Memory B cell (primary cell): ENCODE measurements around the gene AKT1S1.

Experiments
- ATAC-seq: fragments of 150-1000 bp; cut with Tn5 transposase; 2 replicates; pipeline ENCODE4 v1.10.0; 2021; ENCODE audit warnings: low read depth, mild to moderate bottlenecking, moderate library complexity
- DNase-seq, 2 donors: peaks; one replicate each; pipeline ENCODE4 v3.0.0; 2022; ENCODE audit warnings: low spot score in 2 of 2
- H3K27ac Mint-ChIP-seq: one replicate; pipeline ENCODE4 v1.8.0; 2022; ENCODE audit warnings: mild to moderate bottlenecking, moderate library complexity, mixed read lengths
- H3K27me3 Mint-ChIP-seq: one replicate; pipeline ENCODE4 v1.8.0; 2022; ENCODE audit warnings: mixed read lengths
- H3K36me3 Mint-ChIP-seq: one replicate; pipeline ENCODE4 v1.8.0; 2022; ENCODE audit warnings: mild to moderate bottlenecking, mixed read lengths
- H3K4me1 Mint-ChIP-seq: one replicate; pipeline ENCODE4 v1.8.0; 2022; ENCODE audit warnings: mixed read lengths
- H3K4me3 Mint-ChIP-seq: one replicate; pipeline ENCODE4 v1.8.0; 2022; ENCODE audit warnings: mild to moderate bottlenecking, moderate library complexity, mixed read lengths
- H3K9me3 Mint-ChIP-seq: one replicate; pipeline ENCODE4 v1.8.0; 2022; ENCODE audit warnings: mixed read lengths

Gene AKT1S1

DNA sequence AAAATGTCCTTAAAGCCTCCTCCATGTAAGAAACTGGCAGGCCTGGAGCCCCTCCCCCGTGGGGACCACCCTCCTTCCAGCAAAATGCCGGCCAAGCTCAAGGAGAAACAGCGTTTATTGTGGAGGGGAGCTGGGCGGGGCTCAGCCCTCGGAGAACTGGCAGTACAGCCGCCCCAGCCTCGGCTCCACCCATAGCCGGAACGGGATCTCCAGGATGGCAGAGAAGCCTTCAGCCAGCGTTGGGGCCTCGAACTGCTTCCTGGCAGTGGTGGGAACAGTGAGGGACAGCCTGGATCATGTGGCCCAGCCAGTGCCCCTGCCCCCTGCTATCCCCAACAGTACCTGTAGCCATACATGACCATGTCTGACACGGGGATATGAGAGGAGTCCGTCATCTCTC is 16.0 kb downstream of the AKT1S1 start:
- H3K4me1 Mint-ChIP-seq = peaks cover 9% of the 10 kb centered on the region
- H3K9me3 Mint-ChIP-seq = no peaks in the 10 kb centered on the region
- H3K27ac Mint-ChIP-seq = no peak overlapping the region
- H3K36me3 Mint-ChIP-seq = peaks cover 12% of the 10 kb centered on the region
- DNase-seq (no peak), ATAC-seq (no peak)
- no peaks in the 10 kb centered on the region for H3K27me3 Mint-ChIP-seq
- no peak overlapping the region for H3K4me3 Mint-ChIP-seq

DNA sequence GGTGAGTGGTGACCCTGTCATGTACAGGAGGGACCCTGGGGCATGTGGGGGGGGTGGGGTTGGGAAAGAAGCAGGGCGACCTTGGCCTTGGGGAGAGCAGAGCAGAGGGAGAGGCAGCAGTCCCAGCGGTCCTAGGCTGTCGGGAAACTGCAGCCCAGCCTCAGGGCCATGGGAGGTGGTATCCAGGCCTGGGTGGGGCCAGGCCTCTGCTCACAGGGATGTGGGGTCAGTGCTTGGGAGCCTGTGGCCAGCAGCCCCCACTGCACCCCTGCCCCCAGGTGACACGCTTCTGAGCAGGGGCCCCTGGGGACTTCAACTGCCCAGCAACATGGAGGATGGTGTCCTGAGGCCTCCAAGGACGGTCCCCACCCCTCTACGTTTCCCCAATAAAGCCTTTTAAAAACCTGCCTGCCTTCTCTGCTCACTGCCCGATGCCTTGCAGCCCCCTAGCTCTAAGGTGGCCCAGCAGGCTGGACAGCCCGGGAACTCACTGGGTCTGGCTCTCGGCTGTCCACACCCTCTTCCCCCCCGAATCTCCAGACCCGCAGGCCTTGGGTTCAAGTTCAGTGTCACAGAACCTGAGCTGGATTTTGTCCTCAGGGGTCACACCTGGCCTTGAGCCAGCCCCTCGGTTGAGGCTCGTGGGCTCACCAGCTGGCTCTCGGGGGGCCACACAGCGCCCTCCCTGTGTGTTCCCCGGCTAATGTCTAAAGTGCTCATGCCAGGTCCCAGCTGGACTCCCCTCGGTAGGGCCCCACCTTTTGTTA is 16.6 kb downstream of the AKT1S1 start:
- no peaks in the 10 kb centered on the region for H3K9me3 Mint-ChIP-seq
- H3K27me3 Mint-ChIP-seq = no peaks in the 10 kb centered on the region
- no peak overlapping the region for H3K27ac Mint-ChIP-seq
- H3K4me3 Mint-ChIP-seq = no peak overlapping the region
- DNase-seq = no peak
- peaks cover 13% of the 10 kb centered on the region for H3K36me3 Mint-ChIP-seq
- H3K4me1 Mint-ChIP-seq = peaks cover 5% of the 10 kb centered on the region
- no peak for ATAC-seq

DNA sequence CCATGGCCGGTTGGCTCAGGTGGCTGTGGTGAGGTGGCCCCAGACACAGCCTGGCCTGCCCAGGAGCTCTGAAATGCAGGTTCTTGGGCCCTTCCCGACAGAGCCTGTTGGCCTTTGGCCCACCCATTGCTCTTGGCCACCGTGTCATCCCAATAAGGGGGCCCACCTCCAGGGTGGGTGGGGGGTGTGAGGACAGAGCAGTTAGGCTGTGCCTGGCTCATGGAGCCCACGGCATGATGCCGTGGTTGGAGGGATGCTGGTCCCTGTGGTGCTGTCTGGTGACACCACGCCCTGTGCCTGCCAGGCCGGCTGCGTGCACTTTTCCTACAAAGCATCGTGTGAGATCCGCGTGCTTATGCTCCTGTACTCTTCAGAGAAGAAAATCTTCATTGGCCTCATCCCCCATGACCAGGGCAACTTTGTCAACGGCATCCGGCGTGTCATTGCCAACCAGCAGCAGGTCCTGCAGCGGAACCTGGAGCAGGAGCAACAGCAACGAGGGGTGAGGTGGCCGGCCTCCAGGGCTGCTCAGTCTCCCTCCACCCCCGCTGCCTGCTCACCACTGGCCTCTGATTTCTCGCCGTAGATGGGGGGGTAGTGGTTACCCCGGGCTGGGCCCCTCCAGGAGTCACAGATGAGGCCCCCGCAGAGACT is 17.3 kb downstream of the AKT1S1 start:
- Mint-ChIP-seq H3K4me1 (peaks cover 5% of the 10 kb centered on the region), H3K27me3 (no peaks in the 10 kb centered on the region), H3K27ac (no peak overlapping the region), H3K36me3 (peaks cover 12% of the 10 kb centered on the region), H3K9me3 (no peaks in the 10 kb centered on the region), H3K4me3 (no peak overlapping the region)
- ATAC-seq (peak; percentile 11), DNase-seq (no peak)

DNA sequence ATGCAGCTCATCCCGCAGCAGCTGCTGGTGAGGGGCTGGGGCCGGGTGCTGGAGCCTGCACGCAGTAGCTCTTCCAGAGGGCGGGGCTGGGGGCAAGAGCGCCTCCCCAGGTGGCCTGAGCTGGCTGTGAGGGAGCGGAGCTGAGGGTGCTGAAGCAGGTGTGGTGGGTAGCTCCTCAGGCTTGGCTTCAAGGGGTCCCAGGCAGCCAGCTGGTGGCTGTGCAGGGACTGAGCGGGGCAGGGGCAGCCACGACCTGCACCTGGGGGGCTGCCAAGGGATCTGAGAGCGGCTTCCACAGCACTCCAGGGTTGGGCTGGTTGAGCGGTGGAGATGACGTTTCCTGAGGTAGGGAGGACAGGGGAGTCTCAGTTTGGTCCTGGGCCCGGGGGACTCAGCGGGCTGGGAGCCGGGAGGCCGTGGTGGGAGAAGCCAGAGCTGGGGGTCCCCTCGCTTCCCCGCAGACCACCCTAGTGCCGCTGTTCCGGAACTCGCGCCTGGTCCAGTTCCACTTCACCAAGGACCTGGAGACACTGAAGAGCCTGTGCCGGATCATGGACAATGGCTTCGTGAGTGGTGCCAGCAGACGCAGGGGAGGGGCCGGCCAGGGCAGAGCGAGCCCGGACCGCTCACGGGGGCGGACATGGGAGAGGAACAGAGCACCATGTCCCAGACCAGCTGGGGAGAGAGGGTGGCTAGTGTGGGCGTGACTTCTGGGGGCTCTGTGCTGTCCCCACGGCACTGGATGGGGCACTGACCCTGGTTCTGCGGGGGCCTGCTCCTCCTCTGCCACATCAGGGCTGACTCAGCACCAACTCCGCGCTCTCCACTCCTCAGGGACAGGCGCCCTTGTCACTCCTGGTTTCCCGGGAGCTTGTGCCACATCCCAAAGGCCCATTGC is 18.8 kb downstream of the AKT1S1 start:
- H3K9me3 Mint-ChIP-seq = no peaks in the 10 kb centered on the region
- peaks cover 6% of the 10 kb centered on the region for H3K4me1 Mint-ChIP-seq
- no peak overlapping the region for H3K4me3 Mint-ChIP-seq
- H3K36me3 Mint-ChIP-seq = peaks cover 10% of the 10 kb centered on the region
- no peaks in the 10 kb centered on the region for H3K27me3 Mint-ChIP-seq
- no peak for ATAC-seq
- no peak overlapping the region for H3K27ac Mint-ChIP-seq
- DNase-seq = no peak

DNA sequence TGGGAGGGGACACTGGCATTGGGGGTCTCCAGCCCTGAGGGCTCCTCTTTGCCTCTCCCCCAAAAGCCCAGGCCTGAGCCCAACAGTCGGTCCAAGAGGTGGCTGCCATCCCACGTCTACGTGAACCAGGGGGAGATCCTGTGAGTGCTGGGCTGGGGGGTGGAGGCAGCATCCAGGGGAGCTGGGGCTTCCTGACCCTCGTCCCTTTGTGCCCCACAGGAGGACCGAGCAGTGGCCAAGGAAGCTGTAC is 19.4 kb downstream of the AKT1S1 start:
- no peak overlapping the region for H3K4me3 Mint-ChIP-seq
- peaks cover 6% of the 10 kb centered on the region for H3K36me3 Mint-ChIP-seq
- H3K27ac Mint-ChIP-seq = no peak overlapping the region
- H3K4me1 Mint-ChIP-seq = peaks cover 3% of the 10 kb centered on the region
- ATAC-seq (no peak), DNase-seq (no peak)
- no peaks in the 10 kb centered on the region for H3K9me3 Mint-ChIP-seq
- H3K27me3 Mint-ChIP-seq = no peaks in the 10 kb centered on the region

DNA sequence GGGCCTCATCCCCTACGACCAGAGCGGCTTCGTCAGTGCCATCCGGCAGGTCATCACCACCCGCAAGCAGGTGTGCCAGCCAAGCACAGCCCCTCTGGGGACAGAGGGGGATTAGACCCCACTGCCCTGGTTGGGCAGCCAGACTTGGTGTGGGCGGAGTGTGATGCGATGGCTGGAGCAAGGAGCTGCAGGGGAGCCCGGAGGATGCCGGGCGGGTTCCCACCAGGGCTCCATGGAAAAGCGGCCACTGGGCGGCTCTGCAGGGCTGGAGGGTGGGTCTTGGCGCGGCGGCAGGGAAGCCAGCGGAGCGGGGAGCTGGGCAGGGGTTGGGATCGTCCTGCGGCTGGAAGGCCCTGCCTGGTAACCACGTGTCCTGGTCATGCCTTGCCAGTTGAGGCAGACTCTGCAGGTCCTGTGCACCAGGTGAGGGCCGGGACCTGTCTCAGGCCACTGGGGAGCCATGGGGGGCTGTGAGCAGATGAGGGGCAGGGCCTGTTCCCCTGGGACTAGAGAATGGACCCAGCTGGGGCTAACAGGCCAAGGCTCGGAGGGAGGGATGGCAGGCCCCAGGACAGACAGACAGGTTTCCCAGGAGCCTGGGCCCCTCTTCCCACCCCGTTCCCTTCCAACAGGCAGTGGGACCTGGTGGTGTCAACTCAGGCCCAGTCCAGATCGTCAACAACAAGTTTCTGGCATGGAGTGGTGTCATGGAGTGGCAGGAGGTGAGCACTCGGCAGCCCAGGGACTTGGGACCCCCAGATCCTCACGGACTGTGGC is 19.9 kb downstream of the AKT1S1 start:
- Mint-ChIP-seq H3K27ac (no peak overlapping the region), H3K4me1 (peaks cover 9% of the 10 kb centered on the region), H3K9me3 (no peaks in the 10 kb centered on the region), H3K4me3 (no peak overlapping the region), H3K36me3 (peaks cover 6% of the 10 kb centered on the region), H3K27me3 (no peaks in the 10 kb centered on the region)
- ATAC-seq (no peak), DNase-seq (no peak)

DNA sequence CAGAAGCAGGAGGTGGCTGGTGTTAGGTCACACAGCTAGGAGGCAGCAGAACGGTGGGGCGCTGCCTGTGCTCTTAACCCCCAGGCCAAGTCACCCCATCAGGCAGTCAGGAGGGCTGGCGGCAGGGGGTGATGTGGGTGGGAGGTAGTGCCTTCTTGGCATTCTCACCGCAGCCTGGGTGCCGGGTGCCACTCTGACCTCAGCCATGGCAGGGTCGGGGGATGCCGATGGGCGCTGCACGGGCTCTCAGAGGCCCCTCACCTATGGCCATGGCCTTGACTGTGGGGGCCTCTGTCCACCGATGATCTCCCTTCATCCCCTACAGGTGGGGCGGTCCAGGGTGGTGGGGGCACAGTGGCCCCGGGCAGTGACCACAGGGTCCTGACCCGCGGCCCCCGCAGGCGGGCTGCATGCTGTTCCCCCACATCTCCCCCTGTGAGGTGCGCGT is 20.6 kb downstream of the AKT1S1 start:
- DNase-seq (no peak), ATAC-seq (no peak)
- peaks cover 5% of the 10 kb centered on the region for H3K36me3 Mint-ChIP-seq
- H3K4me1 Mint-ChIP-seq = peaks cover 11% of the 10 kb centered on the region
- H3K27me3 Mint-ChIP-seq = no peaks in the 10 kb centered on the region
- H3K9me3 Mint-ChIP-seq = no peaks in the 10 kb centered on the region
- no peak overlapping the region for H3K4me3 Mint-ChIP-seq
- H3K27ac Mint-ChIP-seq = peak overlapping the region; percentile 45

DNA sequence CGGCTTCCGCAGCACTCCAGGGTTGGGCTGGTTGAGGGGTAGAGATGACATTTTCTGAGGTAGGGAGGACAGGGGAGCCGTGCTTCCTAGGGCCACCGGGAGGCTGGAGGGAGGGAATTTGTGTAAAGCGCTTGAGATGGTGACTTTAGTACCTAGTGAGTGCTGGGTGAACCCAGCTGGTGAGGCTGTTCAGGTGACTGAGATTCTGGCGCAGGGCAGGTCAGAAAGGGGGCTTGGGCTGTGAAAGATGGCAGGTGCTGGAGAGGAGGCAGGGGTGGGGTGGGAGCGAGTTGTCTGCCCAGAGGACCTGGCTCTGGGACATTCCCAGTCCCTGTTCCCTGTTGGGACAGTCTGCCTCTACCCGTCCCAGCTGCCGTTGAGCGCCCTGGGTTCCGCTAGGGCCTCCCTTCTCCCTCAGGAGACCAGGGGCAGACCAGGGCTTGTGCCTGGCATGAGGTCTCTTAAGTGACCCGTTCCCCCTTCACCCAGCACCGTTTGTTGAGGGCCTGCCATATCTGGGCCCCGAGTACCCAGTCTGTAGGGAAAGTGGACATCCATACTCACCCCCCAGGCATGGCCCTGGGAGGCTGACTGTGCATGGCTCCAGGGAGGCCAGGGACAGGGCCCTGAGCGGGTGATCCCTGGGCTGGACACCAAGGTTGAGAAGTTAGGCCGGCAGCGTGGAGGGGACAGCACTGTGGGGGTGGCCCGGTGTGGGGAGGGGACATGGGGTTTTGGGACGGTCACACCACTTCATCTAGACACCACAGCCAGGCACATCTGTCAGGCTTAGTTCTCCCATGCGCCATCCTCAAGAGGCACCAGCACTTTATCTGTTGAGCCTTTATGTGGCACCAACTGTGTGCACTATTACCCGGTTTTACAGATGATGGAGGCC is 21.2 kb downstream of the AKT1S1 start:
- H3K27me3 Mint-ChIP-seq = no peaks in the 10 kb centered on the region
- H3K27ac Mint-ChIP-seq = peak overlapping the region; percentile 45
- H3K4me1 Mint-ChIP-seq = peaks cover 11% of the 10 kb centered on the region

DNA sequence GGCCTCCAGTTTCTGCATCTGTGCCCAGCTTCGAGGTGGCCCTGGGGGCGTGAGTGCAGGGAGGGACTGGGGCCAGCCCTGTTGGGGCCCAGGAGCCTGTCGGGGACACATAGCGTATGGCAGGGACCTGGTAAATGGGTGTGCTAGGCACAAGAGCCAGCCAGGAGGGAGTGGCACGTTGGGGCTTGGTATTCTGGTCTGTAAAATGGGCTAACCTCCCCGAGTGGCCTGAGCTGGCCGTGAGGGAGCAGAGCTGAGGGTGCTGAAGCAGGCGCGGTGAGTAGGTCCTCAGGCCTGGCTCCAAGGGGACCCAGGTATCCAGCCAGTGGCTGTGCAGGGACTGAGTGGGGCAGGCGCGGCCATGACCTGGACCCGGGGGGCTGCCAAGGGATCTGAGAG is 21.9 kb downstream of the AKT1S1 start:
- Mint-ChIP-seq H3K4me3 (no peak overlapping the region), H3K27me3 (no peaks in the 10 kb centered on the region), H3K36me3 (peaks cover 1% of the 10 kb centered on the region), H3K27ac (peak overlapping the region; percentile 45), H3K4me1 (peaks cover 12% of the 10 kb centered on the region), H3K9me3 (no peaks in the 10 kb centered on the region)
- no peak for DNase-seq
- ATAC-seq = no peak

More for the DNA sequence above, 21.2 kb downstream of the AKT1S1 start:
- no peak overlapping the region for H3K4me3 Mint-ChIP-seq
- no peaks in the 10 kb centered on the region for H3K9me3 Mint-ChIP-seq
- H3K36me3 Mint-ChIP-seq = peaks cover 2% of the 10 kb centered on the region
- ATAC-seq = no peak
- no peak for DNase-seq

DNA sequence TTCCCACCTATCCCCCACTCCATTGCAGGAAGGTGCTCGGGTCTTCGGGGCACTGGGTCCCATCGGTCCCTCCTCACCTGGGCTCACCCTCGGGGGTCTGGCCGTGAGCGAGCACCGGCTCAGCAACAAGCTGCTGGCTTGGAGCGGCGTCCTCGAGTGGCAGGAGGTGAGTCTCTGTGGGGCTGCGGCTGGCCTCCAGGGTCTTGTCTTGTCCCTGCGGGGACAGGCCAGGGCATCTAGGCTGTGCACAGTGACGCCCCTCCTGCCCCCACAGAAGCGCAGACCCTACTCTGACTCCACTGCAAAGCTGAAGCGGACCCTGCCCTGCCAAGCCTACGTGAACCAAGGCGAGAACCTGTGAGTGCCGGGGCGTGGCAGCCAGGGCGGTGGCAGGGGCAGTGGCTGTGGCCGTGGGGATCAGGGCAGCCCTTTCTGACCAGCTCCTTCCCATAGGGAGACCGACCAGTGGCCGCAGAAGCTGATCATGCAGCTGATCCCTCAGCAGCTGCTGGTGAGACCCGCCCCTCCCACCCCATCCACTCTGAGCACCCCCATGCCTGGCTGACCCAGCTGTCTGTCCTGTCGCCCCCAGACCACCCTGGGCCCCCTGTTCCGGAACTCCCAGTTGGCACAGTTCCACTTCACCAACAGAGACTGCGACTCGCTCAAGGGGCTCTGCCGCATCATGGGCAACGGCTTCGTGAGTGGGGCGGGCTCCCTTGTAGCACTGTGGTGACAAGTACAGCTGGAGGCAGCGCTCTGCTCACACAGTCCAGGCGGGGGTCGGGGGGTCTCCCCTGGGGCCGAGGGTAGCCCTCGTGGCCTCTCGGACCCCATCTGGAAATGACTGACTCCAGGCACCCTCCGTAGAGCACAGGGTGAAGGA is 22.5 kb downstream of the AKT1S1 start:
- no peak overlapping the region for H3K4me3 Mint-ChIP-seq
- H3K27ac Mint-ChIP-seq = no peak overlapping the region
- H3K27me3 Mint-ChIP-seq = no peaks in the 10 kb centered on the region
- H3K4me1 Mint-ChIP-seq = peaks cover 18% of the 10 kb centered on the region
- H3K36me3 Mint-ChIP-seq = peaks cover 1% of the 10 kb centered on the region
- DNase-seq = no peak
- H3K9me3 Mint-ChIP-seq = no peaks in the 10 kb centered on the region
- no peak for ATAC-seq

DNA sequence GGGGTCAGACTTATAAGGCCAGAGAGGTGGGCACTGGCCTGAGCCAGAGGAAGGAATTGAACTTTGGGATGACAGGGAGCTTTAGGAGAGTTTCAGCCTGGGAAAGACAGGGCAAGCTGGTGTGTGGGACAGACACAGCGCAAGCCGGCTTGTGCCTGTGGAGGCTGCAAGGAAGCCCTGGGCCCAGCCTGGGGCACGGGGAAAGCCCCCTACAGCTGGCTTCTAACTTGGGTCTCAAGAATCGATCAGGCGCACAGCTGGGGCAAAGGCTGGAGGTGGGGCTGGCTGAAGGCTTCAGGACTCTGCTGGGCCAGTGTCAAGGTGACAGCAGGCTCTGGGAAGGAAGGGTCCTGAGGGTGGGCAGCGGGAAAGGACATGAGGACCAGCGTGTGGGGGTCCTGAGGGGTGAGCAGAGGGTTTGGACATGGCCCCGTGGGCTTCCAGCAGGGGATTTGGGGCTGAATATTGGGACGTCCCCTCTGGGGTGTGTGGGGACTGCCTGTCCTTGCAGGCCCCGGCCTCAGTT is 23.2 kb downstream of the AKT1S1 start:
- no peak overlapping the region for H3K4me3 Mint-ChIP-seq
- peaks cover 21% of the 10 kb centered on the region for H3K4me1 Mint-ChIP-seq
- no peaks in the 10 kb centered on the region for H3K27me3 Mint-ChIP-seq
- DNase-seq (no peak), ATAC-seq (no peak)
- H3K36me3 Mint-ChIP-seq = peaks cover 4% of the 10 kb centered on the region
- peak overlapping the region; percentile 62 for H3K27ac Mint-ChIP-seq
- H3K9me3 Mint-ChIP-seq = peaks cover 4% of the 10 kb centered on the region

DNA sequence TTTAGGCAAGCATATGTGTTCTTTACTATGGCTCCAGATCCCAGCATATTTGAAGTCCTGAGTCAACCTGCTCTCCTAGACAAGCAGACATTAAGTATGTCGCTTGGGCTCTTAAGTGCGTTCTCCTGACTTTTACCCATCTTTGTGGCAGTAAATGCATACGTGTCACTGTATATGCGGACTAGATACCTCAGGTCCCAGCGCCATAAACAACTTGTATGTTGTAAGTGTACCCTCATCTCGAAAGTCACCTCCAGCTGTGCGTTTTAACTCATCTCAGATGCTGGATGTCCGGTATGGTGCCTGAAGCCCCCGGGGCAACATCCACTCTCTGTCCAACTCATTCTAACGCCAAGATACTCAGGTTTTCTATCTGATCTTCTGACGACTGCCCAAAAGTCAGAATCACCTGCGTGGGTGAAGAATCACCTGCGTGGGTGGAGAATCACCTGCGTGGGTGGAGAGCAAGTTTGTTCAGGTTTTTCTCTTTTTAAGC is 24.5 kb downstream of the AKT1S1 start:
- no peak overlapping the region for H3K27ac Mint-ChIP-seq
- DNase-seq = no peak

More for the DNA sequence above, 24.5 kb downstream of the AKT1S1 start:
- Mint-ChIP-seq H3K9me3 (peaks cover 6% of the 10 kb centered on the region), H3K4me1 (peaks cover 25% of the 10 kb centered on the region), H3K4me3 (peak overlapping the region; percentile 81), H3K36me3 (peaks cover 4% of the 10 kb centered on the region), H3K27me3 (no peaks in the 10 kb centered on the region)
- ATAC-seq = no peak
